Ishikawa (cell line): Measurements from ENCODE around the gene CORIN.

Experiments
- CREB1 ChIP-seq: IDR thresholded peaks from 2 replicates; pipeline ENCODE4 v1.6.1; 2012; ENCODE audit warnings: low read depth
- EGR1 ChIP-seq: IDR thresholded peaks from 2 replicates; pipeline ENCODE4 v1.6.1; 2012
- EP300 ChIP-seq: IDR thresholded peaks from 2 replicates; pipeline ENCODE4 v1.6.1; 2012; ENCODE audit warnings: borderline replicate concordance
- FOXM1 ChIP-seq: IDR thresholded peaks from 2 replicates; pipeline ENCODE4 v1.6.1; 2012; ENCODE audit warnings: low read depth, borderline replicate concordance
- RAD21 ChIP-seq: IDR thresholded peaks from 2 replicates; pipeline ENCODE4 v1.6.1; 2012; ENCODE audit warnings: low read depth
- REST ChIP-seq: IDR thresholded peaks from 2 replicates; pipeline ENCODE4 v1.6.1; 2012; ENCODE audit warnings: low read depth, mild to moderate bottlenecking
- TAF1 ChIP-seq: IDR thresholded peaks from 2 replicates; pipeline ENCODE4 v1.6.1; 2012; ENCODE audit warnings: low read depth, mild to moderate bottlenecking
- TF ChIP-seq, protein P1 (sequence below): IDR thresholded peaks from 2 replicates; pipeline ENCODE4 v1.6.1; 2012

- TF ChIP-seq REST (no peak), EP300 (no peak), EGR1 (no peak), TAF1 (no peak), CREB1 (no peak), FOXM1 (no peak), RAD21 (no peak)
- TF ChIP-seq, protein P1, sequence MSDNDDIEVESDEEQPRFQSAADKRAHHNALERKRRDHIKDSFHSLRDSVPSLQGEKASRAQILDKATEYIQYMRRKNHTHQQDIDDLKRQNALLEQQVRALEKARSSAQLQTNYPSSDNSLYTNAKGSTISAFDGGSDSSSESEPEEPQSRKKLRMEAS: no peak
Observed at GRCh38 chr4:47566566-47566965, 271.3 kb downstream of the CORIN start.
